HepG2 (cell line): Measurements from ENCODE around the gene STOML2. TPM values are rescaled to one million over a fixed set of nuclear protein-coding genes. Genes with fewer than 3 reads are reported as not detected.

ENCODE experiments used
- ATAD3A ChIP-seq: sonication (generic); formaldehyde crosslinking; IDR thresholded peaks from 2 replicates; pipeline ENCODE4 v1.4.0; 2020; ENCODE audit warnings: missing genetic modification reagents
- CAMTA2 ChIP-seq: sonication (generic); formaldehyde crosslinking; IDR thresholded peaks from 2 replicates; pipeline ENCODE4 v1.4.0; 2020; ENCODE audit warnings: mild to moderate bottlenecking, missing genetic modification reagents, borderline replicate concordance
- FOXC1 ChIP-seq: sonication (generic); formaldehyde crosslinking; IDR thresholded peaks from 2 replicates; pipeline ENCODE4 v1.8.0; 2022; ENCODE audit warnings: mild to moderate bottlenecking, missing genetic modification reagents, borderline replicate concordance
- HOXD1 ChIP-seq: sonication (generic); formaldehyde crosslinking; IDR thresholded peaks from 2 replicates; pipeline ENCODE4 v1.5.0; 2020; ENCODE audit warnings: missing genetic modification reagents
- MED13 ChIP-seq: sonication (generic); formaldehyde crosslinking; IDR thresholded peaks from 2 replicates; pipeline ENCODE4 v1.5.0; 2020; ENCODE audit warnings: missing genetic modification reagents
- POLR2AphosphoS2 ChIP-seq: IDR thresholded peaks from 2 replicates; pipeline ENCODE4 v1.6.1; 2011; ENCODE audit warnings: low read depth, low read length, improper control_type of control experiment
- STAT5B ChIP-seq: sonication (generic); formaldehyde crosslinking; IDR thresholded peaks from 2 replicates; pipeline ENCODE4 v1.4.0; 2020; ENCODE audit warnings: missing genetic modification reagents
- ZNF3 ChIP-seq: IDR thresholded peaks from 2 replicates; pipeline ENCODE4 v1.7.0; 2017; ENCODE audit warnings: inconsistent platforms
- ZNF367 ChIP-seq: sonication (generic); formaldehyde crosslinking; IDR thresholded peaks from 2 replicates; pipeline ENCODE4 v1.4.0; 2020; ENCODE audit warnings: missing genetic modification reagents, borderline replicate concordance
- ZNF451 ChIP-seq: sonication (generic); formaldehyde crosslinking; IDR thresholded peaks from 2 replicates; pipeline ENCODE4 v1.5.0; 2020; ENCODE audit warnings: mild to moderate bottlenecking, missing genetic modification reagents
- ZNF547 ChIP-seq: sonication (generic); formaldehyde crosslinking; IDR thresholded peaks from 2 replicates; pipeline ENCODE4 v1.5.1; 2020; ENCODE audit warnings: mild to moderate bottlenecking, missing genetic modification reagents
- ZNF564 ChIP-seq: sonication (generic); formaldehyde crosslinking; IDR thresholded peaks from 2 replicates; pipeline ENCODE4 v1.8.1; 2023; ENCODE audit warnings: mild to moderate bottlenecking, missing genetic modification reagents
- ZNF569 ChIP-seq: sonication (generic); formaldehyde crosslinking; IDR thresholded peaks from 2 replicates; pipeline ENCODE4 v1.5.0; 2020; ENCODE audit warnings: mild to moderate bottlenecking, missing genetic modification reagents, moderate library complexity, borderline replicate concordance
- ZNF616 ChIP-seq: sonication (generic); formaldehyde crosslinking; IDR thresholded peaks from 2 replicates; pipeline ENCODE4 v1.5.0; 2020; ENCODE audit warnings: low read depth, mild to moderate bottlenecking, missing genetic modification reagents
- ZNF776 ChIP-seq: sonication (generic); formaldehyde crosslinking; IDR thresholded peaks from 2 replicates; pipeline ENCODE4 v1.4.0; 2020; ENCODE audit warnings: mild to moderate bottlenecking, missing genetic modification reagents
- polyA plus RNA-seq, 8 experiments: library from polyadenylated mRNA; depleted of rRNA in 3 of 8; stranded (reverse) in 7 of 8; unstranded in 1 of 8; fragments of >200 nt; fragmentation: Illumina TruSeq in 4 of 8; extraction: Trizol in 4 of 8; gene quantifications; 2 replicates each; pipeline versions ENCODE4 v1.2.1 to v1.2.3, GENCODE V29; 2011 to 2016; ENCODE audit warnings: low read depth in 4 of 8, missing spikeins in 1 of 8, mixed read lengths in 1 of 8; ENCODE audit not compliant: insufficient read depth in 1 of 8
- total RNA-seq, 5 experiments: library from RNA; depleted of rRNA; stranded (reverse); fragments of >200 nt; fragmentation: Illumina TruSeq; extraction: Trizol; gene quantifications; 2 replicates each; pipeline ENCODE4 v1.2.3, GENCODE V29; 2016; ENCODE audit warnings: low read depth in 1 of 5
- TF ChIP-seq, protein P1 (sequence below): sonication (generic); formaldehyde crosslinking; IDR thresholded peaks from 2 replicates; pipeline ENCODE4 v1.5.1; 2020; ENCODE audit warnings: missing genetic modification reagents, mild to moderate bottlenecking, borderline replicate concordance
- TF ChIP-seq, protein P2 (sequence below): sonication (generic); formaldehyde crosslinking; IDR thresholded peaks from 2 replicates; pipeline ENCODE4 v1.4.0; 2020; ENCODE audit warnings: low read depth, missing genetic modification reagents
- TF ChIP-seq, protein P3 (sequence below): sonication (generic); formaldehyde crosslinking; IDR thresholded peaks from 2 replicates; pipeline ENCODE4 v1.8.0; 2022; ENCODE audit warnings: mild to moderate bottlenecking, missing genetic modification reagents, moderate library complexity
- TF ChIP-seq, protein P4 (sequence below): sonication (generic); formaldehyde crosslinking; IDR thresholded peaks from 2 replicates; pipeline ENCODE4 v1.4.0; 2020; ENCODE audit warnings: missing genetic modification reagents, borderline replicate concordance
- TF ChIP-seq, protein P5 (sequence below): sonication (generic); formaldehyde crosslinking; IDR thresholded peaks from 2 replicates; pipeline ENCODE4 v1.4.0; 2020; ENCODE audit warnings: missing genetic modification reagents

STOML2 gene
- total and polyA plus RNA-seq, 2 of the 13 experiments (the other 11 are each of a cell fraction or from before 2014, with no cell fraction given) = 245 to 250 TPM

DNA sequence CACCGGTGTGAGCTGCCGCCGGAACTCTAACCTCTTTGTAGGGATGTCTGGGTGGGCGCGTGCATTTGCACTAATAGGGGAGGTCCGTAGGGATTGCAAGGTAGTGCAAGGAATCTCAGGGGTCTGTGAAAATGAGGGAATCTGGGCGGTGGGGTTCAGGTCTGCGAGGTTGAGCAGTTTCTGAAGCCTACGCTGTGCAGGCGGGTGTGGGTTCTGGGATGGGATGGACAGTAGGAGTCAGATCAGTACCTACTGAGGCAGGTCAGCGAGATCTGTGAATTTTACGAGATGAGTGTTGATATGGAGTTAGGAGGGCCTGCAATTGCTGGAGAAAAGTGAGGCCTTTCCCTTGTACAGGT is 13.6 kb upstream of the STOML2 start (continued):
- TF ChIP-seq, protein P1, sequence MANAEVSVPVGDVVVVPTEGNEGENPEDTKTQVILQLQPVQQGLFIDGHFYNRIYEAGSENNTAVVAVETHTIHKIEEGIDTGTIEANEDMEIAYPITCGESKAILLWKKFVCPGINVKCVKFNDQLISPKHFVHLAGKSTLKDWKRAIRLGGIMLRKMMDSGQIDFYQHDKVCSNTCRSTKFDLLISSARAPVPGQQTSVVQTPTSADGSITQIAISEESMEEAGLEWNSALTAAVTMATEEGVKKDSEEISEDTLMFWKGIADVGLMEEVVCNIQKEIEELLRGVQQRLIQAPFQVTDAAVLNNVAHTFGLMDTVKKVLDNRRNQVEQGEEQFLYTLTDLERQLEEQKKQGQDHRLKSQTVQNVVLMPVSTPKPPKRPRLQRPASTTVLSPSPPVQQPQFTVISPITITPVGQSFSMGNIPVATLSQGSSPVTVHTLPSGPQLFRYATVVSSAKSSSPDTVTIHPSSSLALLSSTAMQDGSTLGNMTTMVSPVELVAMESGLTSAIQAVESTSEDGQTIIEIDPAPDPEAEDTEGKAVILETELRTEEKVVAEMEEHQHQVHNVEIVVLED (CRISPR knock-in tag) = 0 out of 2 replicates have a peak, but pooled peaks have one; percentile 40
- no peak for TF ChIP-seq ATAD3A (CRISPR knock-in tag)
- no peak for TF ChIP-seq ZNF3 (CRISPR knock-in tag)
- no peak for TF ChIP-seq POLR2AphosphoS2
- no peak for TF ChIP-seq STAT5B
- TF ChIP-seq, protein P2, sequence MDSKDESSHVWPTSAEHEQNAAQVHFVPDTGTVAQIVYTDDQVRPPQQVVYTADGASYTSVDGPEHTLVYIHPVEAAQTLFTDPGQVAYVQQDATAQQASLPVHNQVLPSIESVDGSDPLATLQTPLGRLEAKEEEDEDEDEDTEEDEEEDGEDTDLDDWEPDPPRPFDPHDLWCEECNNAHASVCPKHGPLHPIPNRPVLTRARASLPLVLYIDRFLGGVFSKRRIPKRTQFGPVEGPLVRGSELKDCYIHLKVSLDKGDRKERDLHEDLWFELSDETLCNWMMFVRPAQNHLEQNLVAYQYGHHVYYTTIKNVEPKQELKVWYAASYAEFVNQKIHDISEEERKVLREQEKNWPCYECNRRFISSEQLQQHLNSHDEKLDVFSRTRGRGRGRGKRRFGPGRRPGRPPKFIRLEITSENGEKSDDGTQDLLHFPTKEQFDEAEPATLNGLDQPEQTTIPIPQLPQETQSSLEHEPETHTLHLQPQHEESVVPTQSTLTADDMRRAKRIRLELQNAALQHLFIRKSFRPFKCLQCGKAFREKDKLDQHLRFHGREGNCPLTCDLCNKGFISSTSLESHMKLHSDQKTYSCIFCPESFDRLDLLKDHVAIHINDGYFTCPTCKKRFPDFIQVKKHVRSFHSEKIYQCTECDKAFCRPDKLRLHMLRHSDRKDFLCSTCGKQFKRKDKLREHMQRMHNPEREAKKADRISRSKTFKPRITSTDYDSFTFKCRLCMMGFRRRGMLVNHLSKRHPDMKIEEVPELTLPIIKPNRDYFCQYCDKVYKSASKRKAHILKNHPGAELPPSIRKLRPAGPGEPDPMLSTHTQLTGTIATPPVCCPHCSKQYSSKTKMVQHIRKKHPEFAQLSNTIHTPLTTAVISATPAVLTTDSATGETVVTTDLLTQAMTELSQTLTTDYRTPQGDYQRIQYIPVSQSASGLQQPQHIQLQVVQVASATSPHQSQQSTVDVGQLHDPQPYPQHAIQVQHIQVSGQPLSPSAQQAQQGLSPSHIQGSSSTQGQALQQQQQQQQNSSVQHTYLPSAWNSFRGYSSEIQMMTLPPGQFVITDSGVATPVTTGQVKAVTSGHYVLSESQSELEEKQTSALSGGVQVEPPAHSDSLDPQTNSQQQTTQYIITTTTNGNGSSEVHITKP = no peak
- TF ChIP-seq MED13 (CRISPR knock-in tag) = no peak
- TF ChIP-seq ZNF776 (CRISPR knock-in tag) = 0 out of 2 replicates have a peak, but pooled peaks have one; percentile 58
- TF ChIP-seq, protein P3, sequence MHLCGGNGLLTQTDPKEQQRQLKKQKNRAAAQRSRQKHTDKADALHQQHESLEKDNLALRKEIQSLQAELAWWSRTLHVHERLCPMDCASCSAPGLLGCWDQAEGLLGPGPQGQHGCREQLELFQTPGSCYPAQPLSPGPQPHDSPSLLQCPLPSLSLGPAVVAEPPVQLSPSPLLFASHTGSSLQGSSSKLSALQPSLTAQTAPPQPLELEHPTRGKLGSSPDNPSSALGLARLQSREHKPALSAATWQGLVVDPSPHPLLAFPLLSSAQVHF (CRISPR knock-in tag) = no peak; the same call in 1 of the 2 replicates
- TF ChIP-seq ZNF616 = peak; percentile 24; the same call in 1 of the 2 replicates
- peak; percentile 62; the same call in 1 of the 2 replicates for TF ChIP-seq ZNF547
- TF ChIP-seq ZNF451 = no peak
- TF ChIP-seq, protein P4, sequence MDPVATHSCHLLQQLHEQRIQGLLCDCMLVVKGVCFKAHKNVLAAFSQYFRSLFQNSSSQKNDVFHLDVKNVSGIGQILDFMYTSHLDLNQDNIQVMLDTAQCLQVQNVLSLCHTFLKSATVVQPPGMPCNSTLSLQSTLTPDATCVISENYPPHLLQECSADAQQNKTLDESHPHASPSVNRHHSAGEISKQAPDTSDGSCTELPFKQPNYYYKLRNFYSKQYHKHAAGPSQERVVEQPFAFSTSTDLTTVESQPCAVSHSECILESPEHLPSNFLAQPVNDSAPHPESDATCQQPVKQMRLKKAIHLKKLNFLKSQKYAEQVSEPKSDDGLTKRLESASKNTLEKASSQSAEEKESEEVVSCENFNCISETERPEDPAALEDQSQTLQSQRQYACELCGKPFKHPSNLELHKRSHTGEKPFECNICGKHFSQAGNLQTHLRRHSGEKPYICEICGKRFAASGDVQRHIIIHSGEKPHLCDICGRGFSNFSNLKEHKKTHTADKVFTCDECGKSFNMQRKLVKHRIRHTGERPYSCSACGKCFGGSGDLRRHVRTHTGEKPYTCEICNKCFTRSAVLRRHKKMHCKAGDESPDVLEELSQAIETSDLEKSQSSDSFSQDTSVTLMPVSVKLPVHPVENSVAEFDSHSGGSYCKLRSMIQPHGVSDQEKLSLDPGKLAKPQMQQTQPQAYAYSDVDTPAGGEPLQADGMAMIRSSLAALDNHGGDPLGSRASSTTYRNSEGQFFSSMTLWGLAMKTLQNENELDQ (CRISPR knock-in tag) = no peak
- TF ChIP-seq CAMTA2 (CRISPR knock-in tag) = no peak
- TF ChIP-seq HOXD1 = no peak
- no peak for TF ChIP-seq ZNF569
- TF ChIP-seq, protein P5, sequence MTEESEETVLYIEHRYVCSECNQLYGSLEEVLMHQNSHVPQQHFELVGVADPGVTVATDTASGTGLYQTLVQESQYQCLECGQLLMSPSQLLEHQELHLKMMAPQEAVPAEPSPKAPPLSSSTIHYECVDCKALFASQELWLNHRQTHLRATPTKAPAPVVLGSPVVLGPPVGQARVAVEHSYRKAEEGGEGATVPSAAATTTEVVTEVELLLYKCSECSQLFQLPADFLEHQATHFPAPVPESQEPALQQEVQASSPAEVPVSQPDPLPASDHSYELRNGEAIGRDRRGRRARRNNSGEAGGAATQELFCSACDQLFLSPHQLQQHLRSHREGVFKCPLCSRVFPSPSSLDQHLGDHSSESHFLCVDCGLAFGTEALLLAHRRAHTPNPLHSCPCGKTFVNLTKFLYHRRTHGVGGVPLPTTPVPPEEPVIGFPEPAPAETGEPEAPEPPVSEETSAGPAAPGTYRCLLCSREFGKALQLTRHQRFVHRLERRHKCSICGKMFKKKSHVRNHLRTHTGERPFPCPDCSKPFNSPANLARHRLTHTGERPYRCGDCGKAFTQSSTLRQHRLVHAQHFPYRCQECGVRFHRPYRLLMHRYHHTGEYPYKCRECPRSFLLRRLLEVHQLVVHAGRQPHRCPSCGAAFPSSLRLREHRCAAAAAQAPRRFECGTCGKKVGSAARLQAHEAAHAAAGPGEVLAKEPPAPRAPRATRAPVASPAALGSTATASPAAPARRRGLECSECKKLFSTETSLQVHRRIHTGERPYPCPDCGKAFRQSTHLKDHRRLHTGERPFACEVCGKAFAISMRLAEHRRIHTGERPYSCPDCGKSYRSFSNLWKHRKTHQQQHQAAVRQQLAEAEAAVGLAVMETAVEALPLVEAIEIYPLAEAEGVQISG (CRISPR knock-in tag) = no peak
- TF ChIP-seq ZNF564 = no peak
- TF ChIP-seq FOXC1 (CRISPR knock-in tag) = no peak
- TF ChIP-seq ZNF367 (CRISPR knock-in tag) = no peak
